HFF-Myc (cell line): ENCODE results near the gene CPB1.

ENCODE experiments used
- DNase-seq: peaks from one replicate; pipeline ENCODE4 v3.0.0-alpha.2; 2011; ENCODE audit warnings: low read depth; ENCODE audit errors: extremely low read depth
- H3K4me3 ChIP-seq: replicated peaks from 2 replicates; pipeline ENCODE4 v1.5.1; 2011; ENCODE audit warnings: low read depth, mild to moderate bottlenecking, control low read depth, low read length
- TF ChIP-seq, protein P1 (sequence below): IDR thresholded peaks from 2 replicates; pipeline ENCODE4 v1.5.1; 2012; ENCODE audit warnings: mild to moderate bottlenecking, low read depth, low read length, control low read depth; ENCODE audit errors: missing control alignments

The CPB1 gene

DNA sequence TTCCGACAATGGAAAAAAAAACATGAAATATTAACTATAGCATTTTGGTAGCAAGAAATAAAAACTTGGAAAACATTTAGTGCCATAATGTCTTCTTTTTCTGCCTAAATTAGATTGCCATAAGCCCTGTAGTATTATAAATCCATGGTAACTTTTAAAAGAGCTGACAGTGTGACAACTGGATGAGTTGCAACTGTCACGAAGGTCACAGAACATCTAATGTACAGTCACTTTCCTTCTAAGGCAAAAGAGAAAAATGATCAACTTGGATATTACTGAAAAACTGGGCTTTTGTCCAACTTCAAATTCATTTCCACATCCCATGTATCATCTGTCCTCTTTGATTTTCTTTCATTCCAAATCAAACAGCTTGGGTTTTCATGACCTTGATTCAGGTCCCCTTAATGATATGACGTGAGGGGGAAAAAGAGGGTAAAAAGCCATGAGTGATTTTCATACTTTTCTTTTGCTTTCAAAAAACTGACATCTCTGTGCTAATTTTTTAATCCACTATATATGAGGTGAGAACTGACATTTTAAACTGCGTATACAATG is 602 bp downstream of the CPB1 start:
- DNase-seq = no peak
- no peak overlapping the region for H3K4me3 ChIP-seq
- TF ChIP-seq, protein P1, sequence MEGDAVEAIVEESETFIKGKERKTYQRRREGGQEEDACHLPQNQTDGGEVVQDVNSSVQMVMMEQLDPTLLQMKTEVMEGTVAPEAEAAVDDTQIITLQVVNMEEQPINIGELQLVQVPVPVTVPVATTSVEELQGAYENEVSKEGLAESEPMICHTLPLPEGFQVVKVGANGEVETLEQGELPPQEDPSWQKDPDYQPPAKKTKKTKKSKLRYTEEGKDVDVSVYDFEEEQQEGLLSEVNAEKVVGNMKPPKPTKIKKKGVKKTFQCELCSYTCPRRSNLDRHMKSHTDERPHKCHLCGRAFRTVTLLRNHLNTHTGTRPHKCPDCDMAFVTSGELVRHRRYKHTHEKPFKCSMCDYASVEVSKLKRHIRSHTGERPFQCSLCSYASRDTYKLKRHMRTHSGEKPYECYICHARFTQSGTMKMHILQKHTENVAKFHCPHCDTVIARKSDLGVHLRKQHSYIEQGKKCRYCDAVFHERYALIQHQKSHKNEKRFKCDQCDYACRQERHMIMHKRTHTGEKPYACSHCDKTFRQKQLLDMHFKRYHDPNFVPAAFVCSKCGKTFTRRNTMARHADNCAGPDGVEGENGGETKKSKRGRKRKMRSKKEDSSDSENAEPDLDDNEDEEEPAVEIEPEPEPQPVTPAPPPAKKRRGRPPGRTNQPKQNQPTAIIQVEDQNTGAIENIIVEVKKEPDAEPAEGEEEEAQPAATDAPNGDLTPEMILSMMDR = no peak

- TF ChIP-seq, protein P1 = no peak
- DNase-seq = no peak
- H3K4me3 ChIP-seq = no peak overlapping the region
These were observed 2.3 kb downstream of the CPB1 start for GRCh38 chr3:148829926-148830325.

GRCh38 chr3:148833223-148833622 is 5.6 kb downstream of the CPB1 start:
- TF ChIP-seq, protein P1 = no peak
- DNase-seq = no peak
- no peak overlapping the region for H3K4me3 ChIP-seq

- H3K4me3 ChIP-seq = no peak overlapping the region
- DNase-seq = no peak
- TF ChIP-seq, protein P1 = no peak
These were observed 12.2 kb downstream of the CPB1 start for GRCh38 chr3:148839805-148840204.

DNA sequence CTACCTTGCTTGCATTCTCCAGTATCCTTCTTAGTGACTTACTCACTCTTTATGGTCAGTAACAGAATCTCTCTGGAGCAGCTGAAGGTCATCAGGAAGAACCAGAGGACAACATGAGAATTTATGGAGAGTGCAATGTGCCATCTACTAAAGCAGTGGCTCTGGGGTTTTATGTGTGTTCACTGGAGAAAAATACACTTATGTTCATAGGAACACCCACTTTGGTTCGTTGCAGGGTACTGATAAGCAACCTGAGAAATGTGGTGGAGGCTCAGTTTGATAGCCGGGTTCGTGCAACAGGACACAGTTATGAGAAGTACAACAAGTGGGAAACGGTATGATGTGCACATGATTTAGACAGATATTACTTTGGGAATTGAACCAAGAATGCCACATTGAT is 12.8 kb downstream of the CPB1 start:
- H3K4me3 ChIP-seq = no peak overlapping the region
- DNase-seq = no peak
- TF ChIP-seq, protein P1 = no peak

GRCh38 chr3:148845756-148846395 is 18.3 kb downstream of the CPB1 start:
- DNase-seq = no peak
- H3K4me3 ChIP-seq = no peak overlapping the region
- TF ChIP-seq, protein P1 = no peak

- H3K4me3 ChIP-seq = no peak overlapping the region
- TF ChIP-seq, protein P1 = no peak
- DNase-seq = no peak
These were observed 19.7 kb downstream of the CPB1 start for GRCh38 chr3:148847351-148847750.
